Measurements from ENCODE around the gene SPRED1.
"Not testable (repeated sequence)": the region's sequence is repeated elsewhere in the genome, so short reads cannot be mapped to it uniquely, and the experiment has no call there.

Gene SPRED1

GRCh38 chr15:38231436-38231835, 21.2 kb upstream of the SPRED1 start:
- Histone ChIP-seq H3K36me3 (ENCODE audit: control insufficient read depth, insufficient read depth, low read length) (no peaks in the 10 kb centered on the region), H3K27me3 (ENCODE audit: control insufficient read depth, insufficient read depth, low read length) (no peaks in the 10 kb centered on the region), H3K9ac (ENCODE audit: low read depth, low read length) (no peak overlapping the region), H3K9me3 (ENCODE audit: control insufficient read depth, insufficient read depth, low read length) (no peaks in the 10 kb centered on the region), H3K4me1 (ENCODE audit: control insufficient read depth, insufficient read depth, low read length) (peaks cover 7% of the 10 kb centered on the region; the same call in 1 of the 2 replicates), H3K4me3 (ENCODE audit: low read depth, low read length) (no peak overlapping the region), H3K27ac (ENCODE audit: low read depth, low read length) (no peak overlapping the region)

GRCh38 chr15:38237021-38237420, 15.6 kb upstream of the SPRED1 start:
- not testable (repeated sequence) for H3K9me3 ChIP-seq (ENCODE audit: control insufficient read depth, insufficient read depth, low read length); H3K4me1 ChIP-seq (ENCODE audit: control insufficient read depth, insufficient read depth, low read length)

GRCh38 chr15:38238311-38238710, 14.3 kb upstream of the SPRED1 start:
- Histone ChIP-seq H3K36me3 (ENCODE audit: control insufficient read depth, insufficient read depth, low read length) (no peaks in the 10 kb centered on the region), H3K9me3 (ENCODE audit: control insufficient read depth, insufficient read depth, low read length) (no peaks in the 10 kb centered on the region), H3K4me3 (ENCODE audit: low read depth, low read length) (no peak overlapping the region), H3K4me1 (ENCODE audit: control insufficient read depth, insufficient read depth, low read length) (no peaks in the 10 kb centered on the region), H3K27me3 (ENCODE audit: control insufficient read depth, insufficient read depth, low read length) (no peaks in the 10 kb centered on the region), H3K9ac (ENCODE audit: low read depth, low read length) (no peak overlapping the region), H3K27ac (ENCODE audit: low read depth, low read length) (no peak overlapping the region)

More at GRCh38 chr15:38237021-38237420, 15.6 kb upstream of the SPRED1 start:
- H3K27ac ChIP-seq (ENCODE audit: low read depth, low read length); H3K4me3 ChIP-seq (ENCODE audit: low read depth, low read length); H3K36me3 ChIP-seq (ENCODE audit: control insufficient read depth, insufficient read depth, low read length); H3K27me3 ChIP-seq (ENCODE audit: control insufficient read depth, insufficient read depth, low read length); H3K9ac ChIP-seq (ENCODE audit: low read depth, low read length): not testable (repeated sequence)

GRCh38 chr15:38242055-38242454, 10.6 kb upstream of the SPRED1 start:
- Histone ChIP-seq H3K4me3 (ENCODE audit: low read depth, low read length) (no peak overlapping the region), H3K27ac (ENCODE audit: low read depth, low read length) (no peak overlapping the region)

GRCh38 chr15:38243278-38244055, 9.2 kb upstream of the SPRED1 start:
- Histone ChIP-seq H3K9ac (ENCODE audit: low read depth, low read length) (no peak overlapping the region), H3K4me1 (ENCODE audit: control insufficient read depth, insufficient read depth, low read length) (peaks cover 9% of the 10 kb centered on the region), H3K4me3 (ENCODE audit: low read depth, low read length) (no peak overlapping the region), H3K27ac (ENCODE audit: low read depth, low read length) (no peak overlapping the region), H3K9me3 (ENCODE audit: control insufficient read depth, insufficient read depth, low read length) (no peaks in the 10 kb centered on the region), H3K27me3 (ENCODE audit: control insufficient read depth, insufficient read depth, low read length) (no peaks in the 10 kb centered on the region), H3K36me3 (ENCODE audit: control insufficient read depth, insufficient read depth, low read length) (no peaks in the 10 kb centered on the region)

More at GRCh38 chr15:38242055-38242454, 10.6 kb upstream of the SPRED1 start:
- H3K9me3 ChIP-seq (ENCODE audit: control insufficient read depth, insufficient read depth, low read length), result no peaks in the 10 kb centered on the region
- H3K4me1 ChIP-seq (ENCODE audit: control insufficient read depth, insufficient read depth, low read length), result peaks cover 8% of the 10 kb centered on the region
- no peaks in the 10 kb centered on the region for H3K27me3 ChIP-seq (ENCODE audit: control insufficient read depth, insufficient read depth, low read length)
- H3K9ac ChIP-seq (ENCODE audit: low read depth, low read length), result no peak overlapping the region
- no peaks in the 10 kb centered on the region for H3K36me3 ChIP-seq (ENCODE audit: control insufficient read depth, insufficient read depth, low read length)

- peaks cover 27% of the 10 kb centered on the region for H3K4me1 ChIP-seq (ENCODE audit: control insufficient read depth, insufficient read depth, low read length)
- H3K27ac ChIP-seq (ENCODE audit: low read depth, low read length), result no peak overlapping the region
- H3K4me3 ChIP-seq (ENCODE audit: low read depth, low read length), result no peak overlapping the region
- H3K9ac ChIP-seq (ENCODE audit: low read depth, low read length), result no peak overlapping the region
- H3K36me3 ChIP-seq (ENCODE audit: control insufficient read depth, insufficient read depth, low read length), result no peaks in the 10 kb centered on the region
- no peaks in the 10 kb centered on the region for H3K9me3 ChIP-seq (ENCODE audit: control insufficient read depth, insufficient read depth, low read length)
- 0 out of 2 replicates have a peak, but pooled peaks cover 5% of the 10 kb centered on the region for H3K27me3 ChIP-seq (ENCODE audit: control insufficient read depth, insufficient read depth, low read length)
These were observed 5.3 kb upstream of the SPRED1 start for GRCh38 chr15:38247336-38247735.

- Histone ChIP-seq H3K4me1 (ENCODE audit: control insufficient read depth, insufficient read depth, low read length) (peaks cover 39% of the 10 kb centered on the region), H3K9ac (ENCODE audit: low read depth, low read length) (peak overlapping the region; percentile 92), H3K36me3 (ENCODE audit: control insufficient read depth, insufficient read depth, low read length) (no peaks in the 10 kb centered on the region), H3K27ac (ENCODE audit: low read depth, low read length) (peak overlapping the region; percentile 99), H3K27me3 (ENCODE audit: control insufficient read depth, insufficient read depth, low read length) (0 out of 2 replicates have a peak, but pooled peaks cover 5% of the 10 kb centered on the region), H3K4me3 (ENCODE audit: low read depth, low read length) (peak overlapping the region; percentile 94), H3K9me3 (ENCODE audit: control insufficient read depth, insufficient read depth, low read length) (no peaks in the 10 kb centered on the region)
These were observed 730 bp downstream of the SPRED1 start for GRCh38 chr15:38253351-38253781.

GRCh38 chr15:38254051-38254883, 1.6 kb downstream of the SPRED1 start:
- Histone ChIP-seq H3K9me3 (ENCODE audit: control insufficient read depth, insufficient read depth, low read length) (no peaks in the 10 kb centered on the region), H3K4me1 (ENCODE audit: control insufficient read depth, insufficient read depth, low read length) (peaks cover 38% of the 10 kb centered on the region), H3K9ac (ENCODE audit: low read depth, low read length) (peak overlapping the region; percentile 92), H3K27me3 (ENCODE audit: control insufficient read depth, insufficient read depth, low read length) (0 out of 2 replicates have a peak, but pooled peaks cover 5% of the 10 kb centered on the region), H3K4me3 (ENCODE audit: low read depth, low read length) (peak overlapping the region; percentile 94), H3K27ac (ENCODE audit: low read depth, low read length) (peak overlapping the region; percentile 99), H3K36me3 (ENCODE audit: control insufficient read depth, insufficient read depth, low read length) (no peaks in the 10 kb centered on the region)

- Histone ChIP-seq H3K27me3 (ENCODE audit: control insufficient read depth, insufficient read depth, low read length) (no peaks in the 10 kb centered on the region), H3K9me3 (ENCODE audit: control insufficient read depth, insufficient read depth, low read length) (no peaks in the 10 kb centered on the region), H3K27ac (ENCODE audit: low read depth, low read length) (no peak overlapping the region), H3K9ac (ENCODE audit: low read depth, low read length) (no peak overlapping the region), H3K36me3 (ENCODE audit: control insufficient read depth, insufficient read depth, low read length) (no peaks in the 10 kb centered on the region), H3K4me1 (ENCODE audit: control insufficient read depth, insufficient read depth, low read length) (peaks cover 37% of the 10 kb centered on the region), H3K4me3 (ENCODE audit: low read depth, low read length) (peak overlapping the region; percentile 94)
These were observed 3.1 kb downstream of the SPRED1 start for GRCh38 chr15:38255690-38256089.

GRCh38 chr15:38257676-38258075, 5.0 kb downstream of the SPRED1 start:
- Histone ChIP-seq H3K4me1 (ENCODE audit: control insufficient read depth, insufficient read depth, low read length) (peaks cover 53% of the 10 kb centered on the region), H3K27ac (ENCODE audit: low read depth, low read length) (no peak overlapping the region)

GRCh38 chr15:38259134-38259533, 6.5 kb downstream of the SPRED1 start:
- H3K36me3 ChIP-seq (ENCODE audit: control insufficient read depth, insufficient read depth, low read length), result no peaks in the 10 kb centered on the region
- no peaks in the 10 kb centered on the region for H3K9me3 ChIP-seq (ENCODE audit: control insufficient read depth, insufficient read depth, low read length)
- H3K27me3 ChIP-seq (ENCODE audit: control insufficient read depth, insufficient read depth, low read length), result no peaks in the 10 kb centered on the region
- no peak overlapping the region for H3K4me3 ChIP-seq (ENCODE audit: low read depth, low read length)
- H3K27ac ChIP-seq (ENCODE audit: low read depth, low read length), result no peak overlapping the region
- H3K9ac ChIP-seq (ENCODE audit: low read depth, low read length), result no peak overlapping the region
- H3K4me1 ChIP-seq (ENCODE audit: control insufficient read depth, insufficient read depth, low read length), result peaks cover 60% of the 10 kb centered on the region

More at GRCh38 chr15:38257676-38258075, 5.0 kb downstream of the SPRED1 start:
- no peaks in the 10 kb centered on the region for H3K27me3 ChIP-seq (ENCODE audit: control insufficient read depth, insufficient read depth, low read length)
- H3K9ac ChIP-seq (ENCODE audit: low read depth, low read length), result no peak overlapping the region
- no peak overlapping the region for H3K4me3 ChIP-seq (ENCODE audit: low read depth, low read length)
- no peaks in the 10 kb centered on the region for H3K9me3 ChIP-seq (ENCODE audit: control insufficient read depth, insufficient read depth, low read length)
- no peaks in the 10 kb centered on the region for H3K36me3 ChIP-seq (ENCODE audit: control insufficient read depth, insufficient read depth, low read length)
